Esophagus (tissue), 2 donors: Measurements from ENCODE around the gene SMIM38. TPM values are rescaled to one million over a fixed set of nuclear protein-coding genes. Genes with fewer than 3 reads are reported as not detected.
A peak's percentile ranks its signal among the peaks of the same experiment; 100 is the strongest.
"Not testable (repeated sequence)": the region's sequence is repeated elsewhere in the genome, so short reads cannot be mapped to it uniquely, and the experiment has no call there.

Source experiments
- H3K27ac ChIP-seq, 2 donors: one replicate each; pipeline ENCODE4 v1.5.1; 2013; ENCODE audit warnings: low read depth in 2 of 2, mild to moderate bottlenecking in 2 of 2, inconsistent platforms in 1 of 2, low read length in 1 of 2, moderate library complexity in 1 of 2
- H3K27me3 ChIP-seq, 2 donors: one replicate each; pipeline ENCODE4 v1.6.1; 2013; ENCODE audit warnings: low read length in 2 of 2, control low read depth in 1 of 2, mild to moderate bottlenecking in 1 of 2; ENCODE audit not compliant: insufficient read depth in 2 of 2, control insufficient read depth in 1 of 2
- H3K36me3 ChIP-seq, 2 donors: one replicate each; pipeline ENCODE4 v1.6.1; 2013; ENCODE audit warnings: low read length in 1 of 2; ENCODE audit not compliant: control insufficient read depth in 2 of 2, insufficient read depth in 2 of 2
- H3K4me1 ChIP-seq, 2 donors: one replicate each; pipeline ENCODE4 v1.6.1; 2013; ENCODE audit warnings: low read length in 1 of 2; ENCODE audit not compliant: control insufficient read depth in 2 of 2, insufficient read depth in 2 of 2
- H3K4me3 ChIP-seq, 2 donors: one replicate each; pipeline ENCODE4 v1.5.1; 2013; ENCODE audit warnings: low read length in 2 of 2, mild to moderate bottlenecking in 2 of 2, low read depth in 1 of 2, moderate library complexity in 1 of 2
- H3K9me3 ChIP-seq, 2 donors: one replicate each; pipeline ENCODE4 v1.6.1; 2013; ENCODE audit warnings: mild to moderate bottlenecking in 2 of 2, low read depth in 1 of 2, low read length in 1 of 2, moderate library complexity in 1 of 2; ENCODE audit not compliant: control insufficient read depth in 2 of 2, insufficient read depth in 1 of 2
- WGBS, 2 donors: extraction: QIAGEN DNeasy Blood & Tissue Kit; methylation state at CpG; one replicate each; pipeline ENCODE4 v1.1.7; 2013; 5-methylcytosine and 5-hydroxymethylcytosine counted together
- polyA plus RNA-seq, 2 donors: library from polyadenylated mRNA; stranded (reverse); fragments of 200-250 nt; gene quantifications; one replicate each; pipeline ENCODE4 v1.2.3, GENCODE V29; 2013
- donor health status: healthy with polysubstance abuse.
- donor health status: Bipolar disorder and iron deficiency.

SMIM38 gene
- polyA plus RNA-seq, 2 donors, result 0.08 to 0.11 TPM

- peaks cover 0 to 6% of the 10 kb centered on the region in 2 donors for H3K9me3 ChIP-seq
- no peaks in the 10 kb centered on the region for H3K27me3 ChIP-seq
- 74 to 79% methylated on average over 4 of the region's 4 CpGs for WGBS, 2 donors
- peaks cover 0 to 4% of the 10 kb centered on the region in 2 donors for H3K4me1 ChIP-seq
- H3K4me3 ChIP-seq, result no peak overlapping the region
- H3K36me3 ChIP-seq, result no peaks in the 10 kb centered on the region
- peak overlapping the region in 1 of 2 donors; percentile 4 for H3K27ac ChIP-seq
Observed at GRCh38 chr11:69145050-69145380, 10.7 kb upstream of the SMIM38 start.

DNA sequence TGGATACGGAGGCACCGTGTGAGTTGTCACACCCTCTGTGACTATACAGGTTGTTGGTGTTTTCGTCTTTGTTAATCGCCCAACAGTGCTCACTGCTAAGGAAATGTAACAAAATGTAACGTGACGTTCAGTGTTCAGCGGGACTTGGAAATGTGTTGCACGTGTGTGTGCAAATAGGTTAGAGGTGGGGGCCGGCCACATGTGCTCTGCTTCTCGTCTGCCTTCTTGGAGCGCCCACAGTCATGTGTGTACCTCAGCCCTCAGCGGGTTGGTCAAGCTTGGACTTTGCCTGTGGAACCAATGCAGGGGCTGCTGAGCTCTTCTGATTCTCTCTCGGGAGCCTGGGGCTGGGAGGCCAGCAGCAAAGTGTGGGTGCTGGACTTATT lies 7.4 kb upstream of the SMIM38 start:
- H3K4me3 ChIP-seq, result no peak overlapping the region
- no peak overlapping the region for H3K27ac ChIP-seq
- 96 to 98% methylated on average over 13 of the region's 13 CpGs for WGBS, 2 donors
- H3K9me3 ChIP-seq, result peaks cover 0 to 6% of the 10 kb centered on the region in 2 donors
- peaks cover 0 to 3% of the 10 kb centered on the region in 2 donors for H3K4me1 ChIP-seq
- no peaks in the 10 kb centered on the region for H3K27me3 ChIP-seq
- H3K36me3 ChIP-seq, result no peaks in the 10 kb centered on the region

- Histone ChIP-seq H3K4me3 (no peak overlapping the region), H3K4me1 (peaks cover 0 to 3% of the 10 kb centered on the region in 2 donors), H3K27me3 (no peaks in the 10 kb centered on the region), H3K9me3 (peaks cover 0 to 6% of the 10 kb centered on the region in 2 donors), H3K27ac (no peak overlapping the region), H3K36me3 (no peaks in the 10 kb centered on the region)
- 89 to 92% methylated on average over 9 of the region's 9 CpGs for WGBS, 2 donors
Observed at GRCh38 chr11:69148806-69149205, 6.9 kb upstream of the SMIM38 start.

DNA sequence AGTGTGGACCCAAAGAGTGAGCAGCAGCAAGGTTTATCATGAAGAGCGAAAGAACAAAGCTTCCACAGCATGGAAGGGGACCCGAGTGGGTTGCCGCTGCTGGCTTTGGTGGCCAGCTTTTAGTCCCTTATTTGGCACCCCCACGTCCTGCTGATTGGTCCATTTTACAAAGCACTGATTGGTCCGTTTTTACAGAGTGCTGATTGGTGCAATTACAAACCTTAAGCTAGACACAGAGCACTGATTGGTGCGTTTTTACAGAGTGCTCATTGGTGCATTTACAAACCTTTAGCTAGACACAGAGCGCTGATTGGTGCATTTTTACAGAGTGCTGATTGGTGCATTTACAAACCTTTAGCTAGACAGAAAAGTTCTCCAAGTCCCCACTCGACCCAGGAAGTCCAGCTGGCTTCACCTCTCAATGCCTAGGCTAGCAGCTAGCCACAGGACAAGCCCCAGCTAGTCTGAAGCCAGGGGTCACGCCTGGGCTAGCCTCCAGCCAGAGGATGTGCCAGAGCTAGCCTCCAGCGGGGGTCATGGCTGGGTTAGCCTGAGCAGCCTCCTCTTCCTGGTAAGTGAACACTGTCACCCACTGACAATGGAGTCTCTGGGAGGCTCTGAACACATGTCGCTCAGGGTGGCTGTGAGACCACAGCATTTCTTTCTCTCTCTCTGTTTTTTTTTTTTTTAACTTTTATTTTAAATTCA lies 6.2 kb upstream of the SMIM38 start:
- not testable (repeated sequence) for H3K4me1 ChIP-seq, H3K27me3 ChIP-seq, H3K9me3 ChIP-seq, H3K36me3 ChIP-seq, H3K27ac ChIP-seq, H3K4me3 ChIP-seq
- 87 to 91% methylated on average over 11 of the region's 11 CpGs for WGBS, 2 donors

DNA sequence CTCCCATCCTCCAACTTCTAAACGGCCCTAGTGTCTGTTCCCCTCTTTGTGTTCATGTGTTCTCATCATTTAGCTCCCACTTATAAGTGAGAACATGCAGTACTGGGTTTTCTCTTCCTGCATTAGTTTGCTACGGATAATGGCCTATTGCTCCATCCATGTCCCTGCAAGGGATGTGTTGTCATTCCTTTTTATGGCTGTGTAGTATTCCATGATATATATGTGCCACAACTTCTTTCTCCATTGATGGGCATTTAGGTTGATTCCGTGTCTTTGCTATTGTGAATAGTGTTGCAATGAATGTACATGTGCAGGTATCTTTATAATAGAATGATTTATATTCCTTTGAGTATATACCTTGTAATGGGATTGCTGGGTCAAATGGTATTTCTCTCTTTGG lies 5.6 kb upstream of the SMIM38 start:
- Histone ChIP-seq H3K4me1 (no peaks in the 10 kb centered on the region), H3K27me3 (no peaks in the 10 kb centered on the region)
- 86 to 87% methylated on average over 3 of the region's 3 CpGs for WGBS, 2 donors

GRCh38 chr11:69151836-69152235 lies 3.9 kb upstream of the SMIM38 start:
- Histone ChIP-seq H3K36me3 (no peaks in the 10 kb centered on the region), H3K27me3 (no peaks in the 10 kb centered on the region), H3K9me3 (peaks cover 0 to 6% of the 10 kb centered on the region in 2 donors), H3K4me3 (no peak overlapping the region), H3K4me1 (peaks cover 4 to 13% of the 10 kb centered on the region in 2 donors), H3K27ac (no peak overlapping the region)
- 78 to 80% methylated on average over 10 of the region's 10 CpGs for WGBS, 2 donors

More for the DNA sequence above, 5.6 kb upstream of the SMIM38 start:
- Histone ChIP-seq H3K4me3 (no peak overlapping the region), H3K27ac (no peak overlapping the region), H3K36me3 (no peaks in the 10 kb centered on the region), H3K9me3 (peaks cover 0 to 6% of the 10 kb centered on the region in 2 donors)

GRCh38 chr11:69152733-69153421 lies 2.9 kb upstream of the SMIM38 start:
- Histone ChIP-seq H3K27ac (no peak overlapping the region), H3K4me3 (no peak overlapping the region), H3K36me3 (no peaks in the 10 kb centered on the region), H3K4me1 (peaks cover 4 to 16% of the 10 kb centered on the region in 2 donors), H3K27me3 (no peaks in the 10 kb centered on the region), H3K9me3 (peaks cover 0 to 2% of the 10 kb centered on the region in 2 donors)
- 73 to 75% methylated on average over 23 of the region's 23 CpGs for WGBS, 2 donors

- no peak overlapping the region for H3K4me3 ChIP-seq
- H3K27ac ChIP-seq, result no peak overlapping the region
- no peaks in the 10 kb centered on the region for H3K27me3 ChIP-seq
- peaks cover 4 to 16% of the 10 kb centered on the region in 2 donors for H3K4me1 ChIP-seq
- whole genome bisulfite sequencing, 2 donors, result 59 to 62% methylated on average over 7 of the region's 7 CpGs
- H3K36me3 ChIP-seq, result no peaks in the 10 kb centered on the region
- H3K9me3 ChIP-seq, result no peaks in the 10 kb centered on the region
Observed at GRCh38 chr11:69153661-69154060, 2.1 kb upstream of the SMIM38 start.

DNA sequence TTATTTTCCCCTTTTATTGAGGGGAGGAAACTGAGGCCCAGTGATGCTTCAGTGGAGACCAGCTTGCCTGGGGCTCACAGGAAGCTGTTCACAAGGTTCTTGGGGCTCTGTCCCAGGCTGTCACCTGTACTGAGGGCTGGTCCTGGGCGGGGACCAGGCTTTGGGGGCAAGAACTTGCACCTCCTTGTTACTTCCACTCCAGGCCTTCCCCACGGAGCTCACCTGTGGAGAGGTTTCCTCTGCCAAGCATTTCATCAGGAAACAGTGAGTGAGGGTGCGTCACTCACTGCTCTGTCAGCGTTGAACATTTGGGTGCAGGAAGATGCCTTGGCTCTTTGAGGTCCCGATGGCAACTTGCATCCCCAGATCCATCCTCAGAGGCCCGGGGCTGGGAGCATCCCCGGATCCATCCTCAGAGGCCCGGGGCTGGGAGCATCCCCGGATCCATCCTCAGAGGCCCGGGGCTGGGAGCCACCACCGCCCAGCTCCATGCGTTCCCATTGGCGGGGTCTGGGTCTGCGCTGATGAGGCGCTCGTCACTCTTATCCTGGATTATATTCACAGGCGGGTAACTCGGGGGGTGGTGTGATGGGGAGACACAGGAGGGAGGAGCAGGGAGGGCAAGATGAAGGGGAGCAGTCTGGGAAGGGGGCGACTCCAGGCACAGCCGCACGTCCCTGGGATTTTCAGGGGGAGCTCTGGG lies 1.4 kb upstream of the SMIM38 start:
- Histone ChIP-seq H3K27ac (no peak overlapping the region), H3K9me3 (no peaks in the 10 kb centered on the region), H3K36me3 (no peaks in the 10 kb centered on the region), H3K27me3 (no peaks in the 10 kb centered on the region), H3K4me3 (no peak overlapping the region), H3K4me1 (peaks cover 4 to 16% of the 10 kb centered on the region in 2 donors)
- WGBS, 2 donors, result 92% methylated on average over 21 of the region's 21 CpGs
